H1 (cell line): ENCODE results near the gene NCK1. TPM values are rescaled to one million over a fixed set of nuclear protein-coding genes. Genes with fewer than 3 reads are reported as not detected.

Experiments
- POU5F1 ChIP-seq: IDR thresholded peaks from 2 replicates; pipeline ENCODE4 v1.6.1; 2011; ENCODE audit warnings: low read depth, mild to moderate bottlenecking, low read length, moderate library complexity
- polyA plus RNA-seq, 7 experiments: library from polyadenylated mRNA; depleted of rRNA in 3 of 7; stranded (reverse) in 5 of 7; unstranded in 2 of 7; fragments of >200 nt in 5 of 7; fragments of 200-250 nt in 2 of 7; gene quantifications; 1 replicate in 5 of 7; 2 replicates in 1 of 7; 4 replicates in 1 of 7; pipeline versions ENCODE4 v1.2.1 to v1.2.3, GENCODE V29; 2011 to 2013; ENCODE audit warnings: missing spikeins in 2 of 7, mixed read lengths in 2 of 7
- total RNA-seq: library from RNA; stranded (reverse); fragmentation: NEBNext Ultra II Directional; extraction: Animal tissue kit (Norgen Biotek cat#: 25700); gene quantifications from 2 replicates; pipeline ENCODE4 v1.2.1, GENCODE V29; 2021
- TF ChIP-seq, protein P1 (sequence below), 3 experiments: IDR thresholded peaks; 1 replicate in 2 of 3; 2 replicates in 1 of 3; pipeline versions ENCODE4 v1.5.1 to v1.6.1; 2011; ENCODE audit warnings: low read length in 3 of 3, mild to moderate bottlenecking in 3 of 3, inconsistent platforms in 2 of 3, low read depth in 1 of 3, moderate library complexity in 1 of 3; ENCODE audit not compliant: insufficient read depth in 1 of 3; ENCODE audit errors: control extremely low read depth in 1 of 3
- TF ChIP-seq, protein P2 (sequence below): IDR thresholded peaks from 2 replicates; pipeline ENCODE4 v1.6.1; 2012; ENCODE audit warnings: inconsistent platforms

The NCK1 gene
- total and polyA plus RNA-seq, 2 of the 8 experiments (the other 6 are each of a cell fraction or from before 2014, with no cell fraction given), result 10.0 to 28.5 TPM

DNA sequence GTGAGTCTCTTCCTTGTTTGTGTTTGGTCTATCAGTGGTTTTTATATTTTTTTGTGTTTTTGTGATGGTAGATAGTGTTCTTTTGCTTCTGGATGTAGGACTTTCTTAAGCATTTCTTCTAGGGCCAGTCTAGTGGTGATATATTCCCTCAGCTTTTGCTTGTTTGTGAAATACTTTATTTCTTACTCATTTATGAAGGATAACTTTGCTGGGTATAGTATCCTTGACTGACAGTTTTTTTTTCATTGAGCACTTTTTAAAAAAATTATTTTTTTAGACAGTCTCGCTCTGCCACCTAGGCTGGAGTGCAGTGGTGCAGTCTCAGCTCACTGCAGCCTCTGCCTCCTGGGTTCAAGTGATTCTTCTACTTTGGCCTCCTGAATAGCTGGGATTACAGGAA, 41.9 kb downstream of the NCK1 start (continued):
- TF ChIP-seq, protein P1, sequence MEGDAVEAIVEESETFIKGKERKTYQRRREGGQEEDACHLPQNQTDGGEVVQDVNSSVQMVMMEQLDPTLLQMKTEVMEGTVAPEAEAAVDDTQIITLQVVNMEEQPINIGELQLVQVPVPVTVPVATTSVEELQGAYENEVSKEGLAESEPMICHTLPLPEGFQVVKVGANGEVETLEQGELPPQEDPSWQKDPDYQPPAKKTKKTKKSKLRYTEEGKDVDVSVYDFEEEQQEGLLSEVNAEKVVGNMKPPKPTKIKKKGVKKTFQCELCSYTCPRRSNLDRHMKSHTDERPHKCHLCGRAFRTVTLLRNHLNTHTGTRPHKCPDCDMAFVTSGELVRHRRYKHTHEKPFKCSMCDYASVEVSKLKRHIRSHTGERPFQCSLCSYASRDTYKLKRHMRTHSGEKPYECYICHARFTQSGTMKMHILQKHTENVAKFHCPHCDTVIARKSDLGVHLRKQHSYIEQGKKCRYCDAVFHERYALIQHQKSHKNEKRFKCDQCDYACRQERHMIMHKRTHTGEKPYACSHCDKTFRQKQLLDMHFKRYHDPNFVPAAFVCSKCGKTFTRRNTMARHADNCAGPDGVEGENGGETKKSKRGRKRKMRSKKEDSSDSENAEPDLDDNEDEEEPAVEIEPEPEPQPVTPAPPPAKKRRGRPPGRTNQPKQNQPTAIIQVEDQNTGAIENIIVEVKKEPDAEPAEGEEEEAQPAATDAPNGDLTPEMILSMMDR (IDR thresholded peaks at IDR 0.05; ENCODE audit: control extremely low read depth in 1 of 3, insufficient read depth in 1 of 3, low read depth in 1 of 3, low read length in 3 of 3), result no peak
- TF ChIP-seq, protein P2, sequence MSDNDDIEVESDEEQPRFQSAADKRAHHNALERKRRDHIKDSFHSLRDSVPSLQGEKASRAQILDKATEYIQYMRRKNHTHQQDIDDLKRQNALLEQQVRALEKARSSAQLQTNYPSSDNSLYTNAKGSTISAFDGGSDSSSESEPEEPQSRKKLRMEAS, result no peak
- no peak for TF ChIP-seq POU5F1
